NCI-H128 (cell line): Measurements from ENCODE around the gene TEDC1.

Source experiments
- DNase-seq: peaks from one replicate; lab custom pipeline; 2025; ENCODE audit not compliant: unreplicated experiment; lab: John Stamatoyannopoulos, UW

The TEDC1 gene

DNA sequence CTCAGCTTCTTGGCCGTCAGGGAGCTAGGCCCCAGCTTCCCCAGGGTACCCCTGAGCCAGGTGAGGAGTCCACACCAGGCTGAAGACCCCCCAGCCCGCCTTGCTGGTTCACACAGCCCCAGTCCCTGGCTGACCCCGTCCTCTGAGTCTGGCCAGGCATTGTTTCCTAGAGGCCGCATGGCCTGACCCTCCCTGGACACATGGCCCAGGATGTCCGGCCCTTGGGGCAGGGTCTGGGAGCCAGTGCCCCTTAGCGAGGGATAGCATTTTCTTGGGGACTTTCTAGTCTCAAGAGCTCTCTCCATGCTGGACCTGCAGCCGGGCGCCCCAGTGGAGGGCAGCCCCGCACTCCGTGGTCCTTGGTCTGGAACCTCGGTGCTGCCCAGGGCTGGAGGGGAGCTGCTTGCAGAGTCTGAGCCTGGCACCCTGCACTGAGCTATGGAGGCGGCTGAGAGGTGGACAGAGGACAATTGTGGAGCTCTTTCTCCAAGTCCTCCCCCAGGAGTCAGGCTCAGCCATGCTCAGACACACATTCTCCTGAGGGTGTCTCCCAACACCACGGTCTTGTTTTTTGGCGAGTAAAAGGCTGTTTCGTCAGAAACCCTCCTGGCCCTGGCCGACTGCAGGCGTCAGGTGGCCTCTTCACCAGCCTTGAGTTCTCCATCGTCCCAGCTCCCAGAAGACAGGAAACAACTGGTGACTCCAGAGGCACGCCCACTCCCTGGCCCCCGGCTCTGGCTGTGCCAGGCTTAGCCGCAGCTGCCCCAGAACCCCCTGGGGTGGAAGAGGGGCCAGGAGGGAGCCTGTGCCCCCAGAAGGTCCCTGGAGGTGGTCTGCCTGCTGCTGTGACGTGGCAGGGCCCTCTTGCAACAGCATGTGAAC, 34.1 kb upstream of the TEDC1 start:
- no peak for DNase-seq

DNA sequence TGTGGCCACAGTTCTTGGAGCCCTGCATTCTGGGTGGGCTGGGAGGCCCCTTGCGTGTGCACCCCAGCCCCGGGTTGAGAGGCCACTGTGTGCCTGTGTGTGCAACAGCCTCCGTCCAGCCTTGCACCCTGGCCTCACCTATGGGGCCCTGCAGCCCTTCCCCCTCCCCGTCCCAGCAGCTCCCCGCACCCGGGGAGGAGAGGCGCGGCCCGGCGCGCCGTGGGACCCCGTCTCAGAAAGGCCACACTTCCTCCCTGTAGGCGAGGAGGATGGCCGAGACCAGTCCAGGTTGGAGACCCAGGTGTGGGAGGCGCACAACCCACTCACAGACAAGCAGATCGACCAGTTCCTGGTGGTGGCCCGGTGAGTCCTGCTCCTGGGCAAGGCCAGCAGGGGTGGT, 33.0 kb upstream of the TEDC1 start:
- no peak for DNase-seq

DNA sequence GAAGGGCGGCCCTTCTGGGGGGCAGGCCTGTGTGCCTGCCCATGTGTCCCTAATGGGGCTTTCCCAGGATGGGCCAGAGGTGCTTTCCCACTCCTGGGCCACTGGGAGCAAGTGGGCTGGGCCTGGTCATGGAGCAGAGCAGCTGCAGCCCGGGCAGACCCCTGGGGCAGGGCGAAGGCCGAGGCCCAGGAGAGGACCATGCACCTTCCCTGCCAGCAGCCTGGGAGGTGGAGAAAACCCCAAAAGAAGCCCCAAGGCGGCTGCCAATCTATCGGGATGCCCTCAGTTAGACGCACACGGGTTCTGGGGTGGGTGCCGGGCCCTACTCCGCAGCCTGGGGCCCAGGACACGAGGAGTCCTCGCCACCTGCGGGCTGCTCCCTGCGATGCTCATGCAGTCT, 32.5 kb upstream of the TEDC1 start:
- no peak for DNase-seq

DNA sequence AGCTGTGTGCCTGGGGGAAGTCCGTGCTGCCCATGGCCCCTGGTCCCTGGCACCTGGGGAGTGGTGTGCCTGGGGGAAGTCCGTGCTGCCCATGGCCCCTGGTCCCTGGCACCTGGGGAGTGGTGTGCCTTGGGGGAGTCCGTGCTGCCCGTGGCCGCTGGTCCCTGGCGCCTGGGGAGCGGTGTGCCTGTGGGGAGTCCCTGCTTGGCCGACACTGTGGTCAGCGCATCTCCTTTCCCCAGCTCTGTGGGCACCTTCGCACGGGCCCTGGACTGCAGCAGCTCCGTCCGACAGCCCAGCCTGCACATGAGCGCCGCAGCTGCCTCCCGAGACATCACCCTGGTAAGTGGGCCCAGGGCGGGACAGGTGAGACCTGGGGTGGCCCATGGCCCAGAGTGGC, 30.9 kb upstream of the TEDC1 start:
- DNase-seq = no peak

DNA sequence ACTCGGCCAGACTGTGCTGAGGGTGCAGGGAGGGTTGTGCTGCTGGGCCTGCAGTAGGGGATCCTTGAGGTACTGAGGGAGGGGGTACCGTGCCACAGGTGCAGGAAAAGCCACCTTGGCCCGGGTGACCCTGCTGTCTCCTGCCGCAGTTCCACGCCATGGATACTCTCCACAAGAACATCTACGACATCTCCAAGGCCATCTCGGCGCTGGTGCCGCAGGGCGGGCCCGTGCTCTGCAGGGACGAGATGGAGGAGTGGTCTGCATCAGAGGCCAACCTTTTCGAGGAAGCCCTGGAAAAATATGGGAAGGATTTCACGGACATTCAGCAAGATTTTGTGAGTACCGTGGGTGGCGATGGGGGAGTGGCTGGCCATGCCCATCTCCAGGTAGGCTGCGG, 30.4 kb upstream of the TEDC1 start:
- no peak for DNase-seq

DNA sequence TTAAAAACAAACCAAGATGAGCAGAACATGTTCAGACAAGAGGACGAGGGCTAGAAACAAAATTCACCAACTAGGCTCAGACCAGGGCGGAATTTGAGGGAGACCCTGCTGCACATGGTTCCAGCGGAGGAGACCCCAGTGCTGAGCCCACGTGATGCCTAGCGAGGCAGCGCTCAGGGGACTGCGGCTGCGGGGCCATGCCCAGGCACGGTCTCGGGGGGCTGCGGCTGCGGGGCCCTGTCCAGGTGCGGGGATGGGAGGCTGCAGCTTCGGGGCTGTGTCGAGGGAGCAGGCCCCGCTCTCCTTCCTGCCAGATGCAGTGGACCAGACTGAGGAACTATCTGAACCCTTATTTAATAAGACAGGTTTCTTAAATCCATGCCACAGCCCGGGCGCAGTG, 29.1 kb upstream of the TEDC1 start:
- DNase-seq = no peak

DNA sequence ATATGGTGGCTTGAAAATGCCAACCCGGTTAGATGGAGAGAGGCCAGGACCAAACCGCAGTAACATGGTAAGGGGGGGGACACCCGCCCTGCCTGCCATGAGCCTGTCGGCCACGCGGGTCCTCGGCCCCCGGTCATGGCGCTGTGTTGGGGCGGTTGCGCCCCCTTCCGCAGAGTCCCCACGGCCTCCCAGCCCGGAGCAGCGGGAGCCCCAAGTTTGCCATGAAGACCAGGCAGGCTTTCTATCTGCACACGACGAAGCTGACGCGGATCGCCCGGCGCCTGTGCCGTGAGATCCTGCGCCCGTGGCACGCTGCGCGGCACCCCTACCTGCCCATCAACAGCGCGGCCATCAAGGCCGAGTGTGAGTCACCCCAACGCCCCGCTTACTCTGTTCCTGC, 26.5 kb upstream of the TEDC1 start:
- DNase-seq = no peak

DNA sequence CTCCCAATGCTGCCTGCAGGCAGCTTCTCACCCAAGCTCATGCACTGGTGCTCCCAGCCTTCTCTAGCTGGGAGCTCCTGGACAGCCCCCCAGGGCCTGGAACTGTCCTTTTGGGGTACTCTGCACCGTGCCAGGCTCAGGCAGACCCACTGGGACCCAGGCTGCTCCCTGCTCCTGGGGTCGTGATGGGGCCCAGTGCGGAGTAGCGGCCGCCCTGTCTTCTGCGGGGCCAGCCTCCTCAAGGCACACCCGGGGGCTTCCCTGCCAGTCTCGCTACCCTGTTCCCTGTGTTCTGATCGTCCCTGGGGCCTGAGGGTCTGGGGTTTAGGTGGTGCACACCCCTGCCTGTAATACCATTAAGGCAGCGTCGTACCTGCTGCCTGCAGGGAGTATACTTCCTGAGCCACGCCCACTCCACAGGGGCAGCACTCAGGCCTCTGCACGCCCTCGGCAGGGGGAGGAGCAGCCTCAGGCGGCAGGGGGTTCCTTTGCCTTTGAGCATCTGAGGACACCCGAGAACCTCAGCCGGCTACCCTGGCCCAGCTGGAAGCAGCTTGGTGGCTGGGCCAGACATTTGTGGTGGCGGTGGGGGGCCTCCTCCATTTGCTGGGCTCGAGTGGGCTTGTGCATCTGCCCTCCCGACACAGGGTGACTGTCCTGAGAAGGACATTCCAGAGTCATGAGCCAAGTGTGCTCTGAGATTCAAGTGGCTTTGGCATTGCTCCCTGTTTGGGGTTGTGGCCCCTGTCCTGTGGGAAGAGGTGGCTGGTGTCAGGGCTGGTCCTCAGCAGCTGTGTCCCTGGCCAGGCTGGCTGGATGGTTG, 25.6 kb upstream of the TEDC1 start:
- no peak for DNase-seq

DNA sequence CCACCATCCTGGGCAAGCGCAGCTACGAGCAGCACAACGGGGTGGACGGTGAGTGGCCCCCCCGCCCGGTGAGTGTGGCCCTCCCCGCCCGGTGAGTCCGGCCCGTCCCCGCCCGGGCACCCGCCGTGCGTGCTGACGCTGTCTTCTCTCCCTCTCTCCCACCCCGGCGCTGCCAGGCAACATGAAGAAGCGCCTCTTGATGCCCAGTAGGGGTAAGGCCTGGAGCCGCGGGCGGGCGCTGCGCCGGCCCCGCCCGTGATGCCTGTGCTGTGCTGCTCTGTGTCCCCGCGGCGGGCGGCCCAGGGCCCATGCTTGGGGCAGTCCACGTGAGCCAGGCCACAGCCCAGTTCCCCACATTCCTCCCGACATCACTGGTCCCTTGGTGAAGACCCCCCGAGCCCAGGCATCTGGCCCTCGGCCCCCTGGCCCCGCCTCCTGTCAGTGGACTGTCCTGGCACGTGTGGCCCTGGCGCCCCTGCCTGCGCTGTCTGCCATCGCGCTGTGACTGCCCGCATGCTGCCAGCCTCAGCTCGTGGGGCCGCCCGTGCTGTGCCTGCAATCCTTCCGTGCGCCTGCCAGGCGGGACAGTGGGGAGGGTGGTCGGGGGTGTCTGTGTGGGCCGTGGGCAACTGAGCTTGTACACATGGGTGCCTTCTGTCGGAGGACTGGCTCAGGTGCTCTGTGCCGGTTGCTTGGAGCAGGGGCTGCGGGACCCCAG, 24.4 kb upstream of the TEDC1 start:
- DNase-seq = no peak

DNA sequence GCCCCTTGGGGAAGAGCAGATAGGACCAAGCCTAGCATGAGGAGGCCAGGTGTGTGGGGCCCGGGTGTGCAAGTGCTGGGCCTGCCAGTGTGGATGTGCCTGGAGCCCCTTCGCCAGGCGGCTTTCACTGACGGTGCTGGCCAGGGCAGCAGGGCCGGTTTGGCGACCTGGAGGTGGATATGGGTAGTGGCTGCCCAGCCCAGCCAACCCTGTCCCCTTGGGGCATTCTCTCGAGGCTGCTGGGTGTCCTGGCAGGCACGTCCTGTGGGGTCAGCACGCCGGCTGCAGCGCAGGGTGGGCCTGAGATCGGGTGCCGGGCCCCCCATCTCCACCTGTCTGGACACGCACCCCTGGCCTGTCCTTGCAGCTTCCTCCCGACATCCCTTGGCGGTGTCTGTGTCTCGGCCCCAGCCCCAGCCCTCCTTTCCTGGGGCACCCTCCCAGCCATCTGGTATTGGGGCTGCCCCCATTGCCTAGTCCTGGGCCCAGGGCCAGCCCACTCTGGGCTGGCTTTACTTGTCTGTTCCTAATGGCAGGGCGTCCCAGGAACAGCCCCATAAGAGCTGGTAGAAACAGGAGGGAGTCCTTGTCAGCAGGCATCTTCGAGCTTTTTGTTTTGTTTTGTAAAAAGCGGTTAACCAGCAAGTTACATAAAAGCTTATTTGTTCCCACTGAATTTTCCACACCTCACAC, 23.7 kb upstream of the TEDC1 start:
- DNase-seq = no peak

DNA sequence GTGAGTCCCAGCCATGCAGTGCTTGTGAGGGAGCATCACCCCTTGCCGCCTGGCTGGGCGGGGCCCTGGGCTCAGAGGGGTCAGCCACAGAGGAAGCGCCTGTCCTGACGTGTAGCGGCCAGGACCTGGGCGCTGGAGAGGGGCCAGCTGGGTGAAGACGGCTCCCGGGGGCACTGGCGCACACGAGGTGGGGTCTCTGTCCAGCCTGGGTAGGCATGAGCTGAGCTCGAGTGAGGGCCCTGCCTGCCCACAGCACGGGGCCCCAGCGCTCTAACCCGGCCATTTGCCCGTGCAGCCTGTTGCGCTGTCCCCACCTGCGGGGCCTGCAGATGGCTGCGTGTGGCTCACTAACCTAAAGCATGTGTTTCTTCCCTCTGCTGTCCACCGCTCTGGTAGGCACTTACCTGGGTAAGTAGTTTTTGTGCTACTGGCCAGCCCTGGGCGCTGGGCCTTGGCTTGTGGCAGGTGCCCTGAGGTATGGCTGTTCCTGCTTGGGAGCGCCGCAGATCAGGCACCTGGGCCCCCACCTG, 23.0 kb upstream of the TEDC1 start:
- no peak for DNase-seq

DNA sequence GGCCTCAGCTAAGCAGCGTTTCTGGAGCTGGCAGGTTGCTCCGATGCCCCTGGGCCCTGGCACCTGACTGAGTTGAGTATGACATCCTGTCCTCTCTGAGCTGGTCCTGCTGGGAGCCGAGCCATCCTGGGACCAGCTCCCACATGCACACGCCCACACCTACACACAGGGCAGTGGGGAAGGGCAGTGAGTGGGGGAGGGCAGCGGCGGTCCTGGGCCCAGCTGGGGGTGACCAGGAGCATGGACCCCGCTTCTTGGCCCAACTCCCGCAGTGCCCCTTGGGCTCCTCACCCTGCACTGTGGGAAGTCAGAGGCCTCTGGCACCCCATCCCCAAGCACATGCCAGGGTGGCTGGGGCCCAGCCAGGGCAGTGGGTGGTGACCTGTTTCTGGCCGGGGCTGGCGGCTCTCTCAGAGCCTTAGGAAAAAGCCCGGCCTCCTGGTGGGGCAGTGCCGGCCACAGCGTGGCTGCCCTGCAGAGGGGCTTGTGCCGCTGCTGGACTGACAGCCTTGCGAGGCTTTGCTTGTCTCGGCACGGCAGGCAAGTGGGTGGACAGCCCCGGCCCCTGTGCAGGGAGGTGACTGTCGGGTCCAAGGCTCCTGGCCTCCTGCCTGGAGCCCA, 22.3 kb upstream of the TEDC1 start:
- no peak for DNase-seq

DNA sequence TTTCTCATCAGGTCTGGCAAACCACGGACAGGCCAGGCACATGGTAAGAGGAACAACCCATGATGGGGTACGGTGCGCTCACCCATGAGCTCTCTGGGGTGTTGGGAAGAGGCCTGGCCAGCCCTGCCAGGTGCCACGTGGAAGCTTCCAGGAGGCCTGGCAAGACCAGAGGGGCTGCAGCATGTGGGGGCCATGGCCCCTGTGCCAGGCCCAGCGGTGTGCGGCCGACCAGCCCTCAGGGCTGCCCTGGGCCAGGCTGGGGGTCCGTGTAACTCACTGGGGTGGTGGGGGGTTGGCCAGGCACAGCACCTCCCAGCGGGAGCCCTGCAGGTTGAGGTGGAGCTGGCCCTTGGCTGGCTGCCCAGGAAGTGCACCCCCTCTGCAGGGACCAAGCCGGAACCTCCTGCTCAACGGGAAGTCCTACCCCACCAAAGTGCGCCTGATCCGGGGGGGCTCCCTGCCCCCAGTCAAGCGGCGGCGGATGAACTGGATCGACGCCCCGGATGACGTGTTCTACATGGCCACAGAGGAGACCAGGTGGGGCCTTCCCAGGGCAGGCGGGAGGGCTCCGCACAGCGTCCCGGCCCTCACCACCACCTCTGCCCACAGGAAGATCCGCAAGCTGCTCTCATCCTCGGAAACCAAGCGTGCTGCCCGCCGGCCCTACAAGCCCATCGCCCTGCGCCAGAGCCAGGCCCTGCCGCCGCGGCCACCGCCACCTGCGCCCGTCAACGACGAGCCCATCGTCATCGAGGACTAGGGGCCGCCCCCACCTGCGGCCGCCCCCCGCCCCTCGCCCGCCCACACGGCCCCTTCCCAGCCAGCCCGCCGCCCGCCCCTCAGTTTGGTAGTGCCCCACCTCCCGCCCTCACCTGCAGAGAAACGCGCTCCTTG, 21.3 kb upstream of the TEDC1 start:
- DNase-seq = no peak

DNA sequence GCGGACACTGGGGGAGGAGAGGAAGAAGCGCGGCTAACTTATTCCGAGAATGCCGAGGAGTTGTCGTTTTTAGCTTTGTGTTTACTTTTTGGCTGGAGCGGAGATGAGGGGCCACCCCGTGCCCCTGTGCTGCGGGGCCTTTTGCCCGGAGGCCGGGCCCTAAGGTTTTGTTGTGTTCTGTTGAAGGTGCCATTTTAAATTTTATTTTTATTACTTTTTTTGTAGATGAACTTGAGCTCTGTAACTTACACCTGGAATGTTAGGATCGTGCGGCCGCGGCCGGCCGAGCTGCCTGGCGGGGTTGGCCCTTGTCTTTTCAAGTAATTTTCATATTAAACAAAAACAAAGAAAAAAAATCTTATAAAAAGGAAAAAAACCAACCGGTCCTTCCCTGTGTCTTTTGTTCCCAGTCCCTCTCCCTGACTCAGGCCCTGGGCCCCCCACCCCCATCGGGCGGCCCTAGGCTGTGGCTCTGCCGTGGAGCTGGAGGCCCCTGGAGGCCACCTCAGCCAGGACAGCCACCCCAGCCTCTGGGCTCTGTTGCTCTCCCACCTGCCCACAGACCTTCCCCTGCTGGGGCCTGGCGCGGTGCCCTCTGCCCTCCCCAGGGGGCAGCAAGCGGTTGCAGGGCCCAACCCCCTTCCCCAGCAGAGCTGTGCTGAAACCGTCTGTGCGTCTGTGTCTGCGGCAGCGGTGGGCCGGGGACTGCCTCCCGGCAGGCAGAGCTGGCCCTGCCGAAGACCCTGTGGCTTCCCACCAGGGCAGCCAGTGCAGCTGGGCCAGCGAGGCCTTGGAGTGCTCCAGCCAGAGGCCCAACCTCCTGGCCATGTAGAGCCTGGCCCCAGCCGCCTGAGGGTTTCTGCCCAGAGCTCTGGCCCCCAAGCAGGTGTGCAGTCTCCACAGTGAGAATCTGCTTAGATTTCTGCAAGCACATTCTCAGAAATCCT, 20.4 kb upstream of the TEDC1 start:
- peak; percentile 38 for DNase-seq

DNA sequence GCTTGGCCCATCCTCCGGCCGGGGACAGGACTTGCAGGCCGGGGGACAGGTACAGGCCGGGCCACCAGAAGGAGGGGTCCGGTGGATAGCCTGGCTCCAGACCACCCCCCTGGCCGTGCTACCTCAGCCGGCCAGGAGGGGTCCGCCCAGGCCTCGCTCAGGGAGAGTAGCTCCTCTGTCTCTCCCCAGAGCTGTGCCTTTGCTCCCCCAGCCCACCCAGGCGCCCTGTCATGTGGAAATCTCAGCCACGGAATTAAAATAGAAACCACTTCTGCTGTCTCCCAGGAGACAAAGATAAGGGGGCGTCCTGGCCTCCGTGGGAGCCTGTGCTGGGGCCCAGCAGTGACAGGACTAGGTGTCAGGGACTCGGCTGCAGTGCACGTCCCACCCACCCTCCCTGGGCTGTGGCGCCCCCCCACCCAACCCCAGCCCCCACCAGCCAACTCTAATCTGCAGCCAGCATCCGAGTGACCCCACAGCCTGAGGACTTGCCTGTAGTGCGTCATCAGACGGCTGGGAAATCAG, 19.7 kb upstream of the TEDC1 start:
- DNase-seq = no peak

DNA sequence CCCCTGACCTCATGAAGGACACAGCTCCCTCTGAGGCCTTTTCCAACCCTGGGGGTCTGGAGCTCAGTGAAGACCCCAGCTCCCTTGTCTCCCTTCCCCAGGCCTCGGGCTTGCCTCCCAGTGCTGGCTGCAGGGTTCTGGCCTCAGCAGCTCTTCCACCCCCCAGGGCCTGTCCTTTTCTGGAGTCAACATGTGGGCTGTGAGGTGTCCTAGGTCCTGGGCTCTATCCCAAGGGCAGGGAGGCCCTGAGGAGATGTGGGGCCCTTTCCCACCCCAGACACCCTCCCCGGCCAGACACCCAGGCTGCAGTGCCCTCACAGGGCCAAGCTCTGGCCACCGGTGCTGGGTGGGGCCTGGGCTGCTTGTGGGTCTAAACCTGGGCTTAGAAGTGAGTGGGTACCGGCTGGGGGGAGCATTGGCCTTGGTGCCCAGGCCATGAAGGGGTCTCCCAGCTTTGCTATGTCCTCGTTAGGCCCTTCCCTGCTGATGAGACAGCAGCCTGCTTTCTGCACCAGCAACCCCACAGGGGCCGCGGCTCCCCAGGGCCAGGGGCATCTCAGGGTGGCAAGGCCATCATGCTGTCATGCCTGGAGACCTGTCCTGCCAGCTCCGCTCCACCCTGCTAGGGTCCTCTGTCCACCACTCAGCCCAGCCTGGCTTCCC, 19.1 kb upstream of the TEDC1 start:
- DNase-seq = no peak

DNA sequence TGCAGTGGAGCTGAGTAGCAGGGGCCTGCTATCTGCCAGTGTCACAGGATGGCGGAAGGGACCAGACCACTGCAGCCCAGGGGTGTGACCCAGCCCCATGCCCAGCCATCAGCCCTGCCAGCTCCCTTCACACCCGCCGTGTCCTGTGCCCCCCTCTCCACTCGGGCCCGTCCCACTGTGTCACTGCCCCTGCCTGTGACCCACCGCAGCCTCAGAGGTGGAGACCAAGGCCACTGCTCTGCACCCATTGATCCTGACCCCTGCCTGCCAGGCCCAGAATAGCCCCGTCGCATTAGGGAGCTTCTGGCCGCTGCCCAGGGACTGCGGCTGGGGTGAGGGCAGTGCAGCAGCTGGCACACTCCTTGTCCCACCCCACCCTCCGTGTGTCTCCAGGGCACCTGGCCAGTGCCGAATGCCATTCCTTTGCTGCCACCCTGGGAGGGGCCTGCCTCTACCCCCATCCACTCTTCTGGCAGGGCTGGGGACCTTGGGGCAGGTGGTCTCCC, 18.5 kb upstream of the TEDC1 start:
- no peak for DNase-seq
